KOPT-K1 (cell line): Measurements from ENCODE around the gene RAVER1.
A peak's percentile ranks its signal among the peaks of the same experiment; 100 is the strongest.
"Not testable (repeated sequence)": the region's sequence is repeated elsewhere in the genome, so short reads cannot be mapped to it uniquely, and the experiment has no call there.

ENCODE experiments used
- H3K27ac ChIP-seq: fragments of 200-600 bp; sonication (generic); 2 replicates; pipeline ENCODE4 v1.5.1; 2016; ENCODE audit warnings: antibody characterized with exemption, mild to moderate bottlenecking, low read depth, low read length; ENCODE audit not compliant: poor library complexity, severe bottlenecking
- H3K36me3 ChIP-seq: fragments of 200-600 bp; sonication (generic); 2 replicates; pipeline ENCODE4 v1.5.1; 2017; ENCODE audit warnings: antibody characterized with exemption, mild to moderate bottlenecking, low read length, moderate library complexity; ENCODE audit not compliant: insufficient read depth
- H3K9me3 ChIP-seq: fragments of 200-600 bp; sonication (generic); 2 replicates; pipeline ENCODE4 v1.5.1; 2017; ENCODE audit warnings: antibody characterized with exemption, low read length, mild to moderate bottlenecking; ENCODE audit not compliant: insufficient read depth, poor library complexity, severe bottlenecking

RAVER1 gene

GRCh38 chr19:10283301-10284064 lies 49.8 kb downstream of the RAVER1 start:
- H3K36me3 ChIP-seq = no peaks in the 10 kb centered on the region
- H3K27ac ChIP-seq = no peak overlapping the region
- H3K9me3 ChIP-seq = peaks cover 6% of the 10 kb centered on the region

GRCh38 chr19:10282043-10282442 lies 51.3 kb downstream of the RAVER1 start:
- H3K36me3 ChIP-seq, H3K9me3 ChIP-seq, H3K27ac ChIP-seq: not testable (repeated sequence)

- Histone ChIP-seq H3K27ac (no peak overlapping the region), H3K9me3 (no peaks in the 10 kb centered on the region), H3K36me3 (no peaks in the 10 kb centered on the region)
Measured at GRCh38 chr19:10279737-10280442, 53.4 kb downstream of the RAVER1 start.

GRCh38 chr19:10278935-10279334 lies 54.4 kb downstream of the RAVER1 start:
- Histone ChIP-seq H3K9me3 (no peaks in the 10 kb centered on the region), H3K27ac (no peak overlapping the region), H3K36me3 (no peaks in the 10 kb centered on the region)

GRCh38 chr19:10277795-10278589 lies 55.3 kb downstream of the RAVER1 start:
- Histone ChIP-seq H3K27ac (no peak overlapping the region), H3K9me3 (no peaks in the 10 kb centered on the region), H3K36me3 (no peaks in the 10 kb centered on the region)

GRCh38 chr19:10274589-10274988 lies 58.7 kb downstream of the RAVER1 start:
- no peaks in the 10 kb centered on the region for H3K9me3 ChIP-seq
- no peaks in the 10 kb centered on the region for H3K36me3 ChIP-seq
- no peak overlapping the region for H3K27ac ChIP-seq

GRCh38 chr19:10271543-10272086 lies 61.7 kb downstream of the RAVER1 start:
- Histone ChIP-seq H3K9me3 (no peaks in the 10 kb centered on the region), H3K36me3 (no peaks in the 10 kb centered on the region), H3K27ac (no peak overlapping the region)

- H3K36me3 ChIP-seq = no peaks in the 10 kb centered on the region
- H3K27ac ChIP-seq = peak within 1 kb of the TSS; percentile 45
- H3K9me3 ChIP-seq = no peaks in the 10 kb centered on the region
Measured at GRCh38 chr19:10270616-10271394, 62.5 kb downstream of the RAVER1 start, which contains the start of gene ICAM1. TSS of gene ICAM1 (plus strand) at chr19:10271120. CDS start at chr19:10271160, 40 bp downstream.

- Histone ChIP-seq H3K36me3 (no peaks in the 10 kb centered on the region), H3K27ac (peak overlapping the region; percentile 45), H3K9me3 (no peaks in the 10 kb centered on the region)
Measured at GRCh38 chr19:10270180-10270615, 63.1 kb downstream of the RAVER1 start.

- Histone ChIP-seq H3K27ac (no peak overlapping the region), H3K36me3 (no peaks in the 10 kb centered on the region), H3K9me3 (no peaks in the 10 kb centered on the region)
Measured at GRCh38 chr19:10269333-10270179, 63.8 kb downstream of the RAVER1 start.

- Histone ChIP-seq H3K36me3 (no peaks in the 10 kb centered on the region), H3K27ac (no peak overlapping the region)
Measured at GRCh38 chr19:10268071-10268470, 65.3 kb downstream of the RAVER1 start.

GRCh38 chr19:10266706-10267105 lies 66.6 kb downstream of the RAVER1 start:
- Histone ChIP-seq H3K36me3 (no peaks in the 10 kb centered on the region), H3K27ac (no peak overlapping the region), H3K9me3 (no peaks in the 10 kb centered on the region)

More at GRCh38 chr19:10268071-10268470, 65.3 kb downstream of the RAVER1 start:
- H3K9me3 ChIP-seq = no peaks in the 10 kb centered on the region
